SK-N-SH treated with all-trans-retinoic acid at 6 μM for 48 hours (cell line): Measurements from ENCODE around the gene COPE.

Experiments used
- ATAC-seq: fragments of 200-7000 bp; cut with Tn5 transposase; 3 replicates; pipeline ENCODE4 v1.9.1; 2020; ENCODE audit warnings: mild to moderate bottlenecking, moderate library complexity
- ARNTL ChIP-seq: fragments of 450-650 bp; formaldehyde crosslinking; IDR thresholded peaks from 2 replicates; pipeline ENCODE4 v1.5.0; 2020; ENCODE audit warnings: low read depth, mild to moderate bottlenecking, moderate library complexity, borderline replicate concordance
- BACH2 ChIP-seq: fragments of 250-450 bp; sonication (Bioruptor Pico); IDR thresholded peaks from 2 replicates; pipeline ENCODE4 v1.9.0; 2021; ENCODE audit warnings: mild to moderate bottlenecking, borderline replicate concordance
- CSDC2 ChIP-seq: fragments of 250-450 bp; sonication (Bioruptor Pico); IDR thresholded peaks from 2 replicates; pipeline ENCODE4 v1.5.0; 2020; ENCODE audit warnings: mild to moderate bottlenecking, moderate library complexity
- CSRNP3 ChIP-seq: fragments of 250-450 bp; sonication (Bioruptor Pico); IDR thresholded peaks from 2 replicates; pipeline ENCODE4 v1.5.1; 2021; ENCODE audit warnings: mild to moderate bottlenecking, moderate library complexity
- GLIS3 ChIP-seq: fragments of 250-450 bp; sonication (Bioruptor Pico); IDR thresholded peaks from 2 replicates; pipeline ENCODE4 v1.5.0; 2020; ENCODE audit warnings: mild to moderate bottlenecking, moderate library complexity
- ISL1 ChIP-seq: fragments of 250-450 bp; sonication (Bioruptor Pico); IDR thresholded peaks from 2 replicates; pipeline ENCODE4 v2.1.2; 2022; ENCODE audit warnings: mild to moderate bottlenecking, moderate library complexity
- PATZ1 ChIP-seq: fragments of 250-450 bp; sonication (Bioruptor Pico); IDR thresholded peaks from 2 replicates; pipeline ENCODE4 v1.8.0; 2020; ENCODE audit warnings: mild to moderate bottlenecking, moderate library complexity, borderline replicate concordance
- POU6F1 ChIP-seq: fragments of 250-450 bp; sonication (Bioruptor Pico); IDR thresholded peaks from 2 replicates; pipeline ENCODE4 v1.8.0; 2021; ENCODE audit warnings: low read depth, mild to moderate bottlenecking, moderate library complexity, borderline replicate concordance
- PPARA ChIP-seq: fragments of 250-450 bp; sonication (Bioruptor Pico); IDR thresholded peaks from 2 replicates; pipeline ENCODE4 v1.5.0; 2020; ENCODE audit warnings: mild to moderate bottlenecking, borderline replicate concordance
- RARB ChIP-seq: fragments of 250-450 bp; sonication (Bioruptor Pico); IDR thresholded peaks from 2 replicates; pipeline ENCODE4 v1.8.0; 2021; ENCODE audit warnings: mild to moderate bottlenecking, moderate library complexity
- SNAI2 ChIP-seq: fragments of 250-450 bp; sonication (Bioruptor Pico); IDR thresholded peaks from 2 replicates; pipeline ENCODE4 v1.5.0; 2020; ENCODE audit warnings: mild to moderate bottlenecking, moderate library complexity
- TCF4 ChIP-seq: fragments of 250-450 bp; sonication (Bioruptor Pico); IDR thresholded peaks from 2 replicates; pipeline ENCODE4 v1.8.0; 2021; ENCODE audit warnings: mild to moderate bottlenecking, moderate library complexity, borderline replicate concordance
- TOX ChIP-seq: fragments of 250-450 bp; sonication (Bioruptor Pico); IDR thresholded peaks from 2 replicates; pipeline ENCODE4 v1.8.0; 2021; ENCODE audit warnings: mild to moderate bottlenecking, moderate library complexity, borderline replicate concordance
- TSHZ2 ChIP-seq: fragments of 250-450 bp; sonication (Bioruptor Pico); IDR thresholded peaks from 2 replicates; pipeline ENCODE4 v1.5.0; 2020; ENCODE audit warnings: mild to moderate bottlenecking, moderate library complexity
- ZC3H10 ChIP-seq: fragments of 250-450 bp; sonication (Bioruptor Pico); IDR thresholded peaks from 2 replicates; pipeline ENCODE4 v1.5.1; 2021; ENCODE audit warnings: mild to moderate bottlenecking, moderate library complexity
- ZFP3 ChIP-seq: fragments of 250-450 bp; sonication (Bioruptor Pico); IDR thresholded peaks from 2 replicates; pipeline ENCODE4 v1.5.0; 2020; ENCODE audit warnings: mild to moderate bottlenecking, moderate library complexity
- ZFP30 ChIP-seq: fragments of 450-650 bp; formaldehyde crosslinking; IDR thresholded peaks from 2 replicates; pipeline ENCODE4 v1.5.0; 2022; ENCODE audit warnings: mild to moderate bottlenecking, moderate library complexity
- ZNF565 ChIP-seq: fragments of 450-650 bp; formaldehyde crosslinking; conservative IDR thresholded peaks from 2 replicates; pipeline ENCODE4 v1.5.0; 2020; ENCODE audit warnings: low read depth, mild to moderate bottlenecking, moderate library complexity
- ZNF70 ChIP-seq: fragments of 450-650 bp; formaldehyde crosslinking; IDR thresholded peaks from 2 replicates; pipeline ENCODE4 v1.5.0; 2020; ENCODE audit warnings: mild to moderate bottlenecking, moderate library complexity
- ZNF8 ChIP-seq: fragments of 450-650 bp; formaldehyde crosslinking; IDR thresholded peaks from 2 replicates; pipeline ENCODE4 v1.5.0; 2020; ENCODE audit warnings: mild to moderate bottlenecking, moderate library complexity

Gene COPE

GRCh38 chr19:18960370-18960769, 41.2 kb upstream of the COPE start:
- TF ChIP-seq ZNF70 (CRISPR knock-in tag) (no peak), CSRNP3 (CRISPR knock-in tag) (no peak), TSHZ2 (CRISPR knock-in tag) (no peak), ZFP30 (no peak), CSDC2 (no peak), PPARA (no peak), ISL1 (no peak), ZFP3 (CRISPR knock-in tag) (no peak), GLIS3 (CRISPR knock-in tag) (no peak), PATZ1 (CRISPR knock-in tag) (no peak), ZNF8 (CRISPR knock-in tag) (no peak), ZC3H10 (no peak), ZNF565 (no peak), ARNTL (no peak), TOX (CRISPR knock-in tag) (no peak), POU6F1 (CRISPR knock-in tag) (no peak), SNAI2 (CRISPR knock-in tag) (no peak), BACH2 (CRISPR knock-in tag) (no peak), RARB (CRISPR knock-in tag) (no peak)
- no peak for ATAC-seq

- ATAC-seq, result no peak
- no peak for TF ChIP-seq TCF4 (CRISPR knock-in tag)
- TF ChIP-seq CSRNP3 (CRISPR knock-in tag), result no peak
- TF ChIP-seq ZFP30, result no peak
- no peak for TF ChIP-seq ISL1
- TF ChIP-seq POU6F1 (CRISPR knock-in tag), result no peak
- no peak for TF ChIP-seq ZNF565
- no peak for TF ChIP-seq ZNF8 (CRISPR knock-in tag)
- no peak for TF ChIP-seq BACH2 (CRISPR knock-in tag)
- no peak for TF ChIP-seq ZC3H10
- TF ChIP-seq TOX (CRISPR knock-in tag), result no peak
- TF ChIP-seq SNAI2 (CRISPR knock-in tag), result no peak
- no peak for TF ChIP-seq PATZ1 (CRISPR knock-in tag)
- TF ChIP-seq ZNF70 (CRISPR knock-in tag), result no peak
- no peak for TF ChIP-seq GLIS3 (CRISPR knock-in tag)
- TF ChIP-seq PPARA, result no peak
- TF ChIP-seq, all 23 proteins: peak for 0
These were observed 35.9 kb upstream of the COPE start for GRCh38 chr19:18955042-18955441.
